Keratinocyte (primary cell): Measurements from ENCODE around the gene GDAP2.

ENCODE experiments used
- EZH2 ChIP-seq: IDR thresholded peaks from one replicate; pipeline ENCODE4 v1.6.1; 2012; ENCODE audit warnings: inconsistent platforms, mild to moderate bottlenecking, low read length, moderate library complexity
- TF ChIP-seq, protein P1 (sequence below), 3 experiments: IDR thresholded peaks in 1 of 3; conservative IDR thresholded peaks in 1 of 3; optimal IDR thresholded peaks in 1 of 3; 2 replicates in 2 of 3; 3 replicates in 1 of 3; pipeline versions ENCODE3 to v1.5.1; 2011; ENCODE audit warnings: low read length in 3 of 3, mild to moderate bottlenecking in 3 of 3, moderate library complexity in 2 of 3, control low read depth in 1 of 3, inconsistent platforms in 1 of 3; ENCODE audit not compliant: insufficient read depth in 2 of 3; ENCODE audit errors: extremely low read depth in 1 of 3

GRCh38 chr1:117830222-117830621 is 99.2 kb downstream of the GDAP2 start:
- TF ChIP-seq, protein P1, sequence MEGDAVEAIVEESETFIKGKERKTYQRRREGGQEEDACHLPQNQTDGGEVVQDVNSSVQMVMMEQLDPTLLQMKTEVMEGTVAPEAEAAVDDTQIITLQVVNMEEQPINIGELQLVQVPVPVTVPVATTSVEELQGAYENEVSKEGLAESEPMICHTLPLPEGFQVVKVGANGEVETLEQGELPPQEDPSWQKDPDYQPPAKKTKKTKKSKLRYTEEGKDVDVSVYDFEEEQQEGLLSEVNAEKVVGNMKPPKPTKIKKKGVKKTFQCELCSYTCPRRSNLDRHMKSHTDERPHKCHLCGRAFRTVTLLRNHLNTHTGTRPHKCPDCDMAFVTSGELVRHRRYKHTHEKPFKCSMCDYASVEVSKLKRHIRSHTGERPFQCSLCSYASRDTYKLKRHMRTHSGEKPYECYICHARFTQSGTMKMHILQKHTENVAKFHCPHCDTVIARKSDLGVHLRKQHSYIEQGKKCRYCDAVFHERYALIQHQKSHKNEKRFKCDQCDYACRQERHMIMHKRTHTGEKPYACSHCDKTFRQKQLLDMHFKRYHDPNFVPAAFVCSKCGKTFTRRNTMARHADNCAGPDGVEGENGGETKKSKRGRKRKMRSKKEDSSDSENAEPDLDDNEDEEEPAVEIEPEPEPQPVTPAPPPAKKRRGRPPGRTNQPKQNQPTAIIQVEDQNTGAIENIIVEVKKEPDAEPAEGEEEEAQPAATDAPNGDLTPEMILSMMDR (optimal IDR thresholded peaks at IDR 0.05 in 1 of 3, IDR thresholded peaks at IDR 0.05 in 1 of 3, conservative IDR thresholded peaks at IDR 0.05 in 1 of 3; ENCODE audit: extremely low read depth in 1 of 3, insufficient read depth in 2 of 3, low read length in 3 of 3) = no peak
- TF ChIP-seq EZH2 = no peak
